GM12891 (cell line): ENCODE data around the gene CDK11A.

Source experiments
- DNase-seq: peaks from one replicate; pipeline ENCODE4 v3.0.0; 2011; ENCODE audit warnings: low spot score; ENCODE audit not compliant: insufficient read length
- FAIRE-seq: peaks from 2 replicates; lab custom pipeline; 2011; peaks lifted over from hg19 to GRCh38; lab: Jason Lieb, UNC
- PAX5 ChIP-seq: IDR thresholded peaks from 2 replicates; pipeline ENCODE4 v1.6.1; 2011; ENCODE audit warnings: low read length, moderate library complexity, mild to moderate bottlenecking; ENCODE audit not compliant: insufficient read depth, severe bottlenecking
- POLR2A ChIP-seq: IDR thresholded peaks from 2 replicates; pipeline ENCODE4 v1.6.1; 2011; ENCODE audit warnings: low read depth, low read length, control low read depth
- POLR2AphosphoS5 ChIP-seq: IDR thresholded peaks from 2 replicates; pipeline ENCODE4 v1.6.1; 2011; ENCODE audit warnings: low read depth, low read length, control low read depth
- POU2F2 ChIP-seq: IDR thresholded peaks from 2 replicates; pipeline ENCODE4 v1.6.1; 2011; ENCODE audit warnings: low read depth, mild to moderate bottlenecking, control low read depth, low read length, moderate library complexity
- SPI1 ChIP-seq: IDR thresholded peaks from 2 replicates; pipeline ENCODE4 v1.6.1; 2011; ENCODE audit warnings: low read depth, low read length, control low read depth
- TAF1 ChIP-seq: IDR thresholded peaks from 2 replicates; pipeline ENCODE4 v1.6.1; 2011; ENCODE audit warnings: low read depth, low read length, control low read depth

CDK11A gene

DNA sequence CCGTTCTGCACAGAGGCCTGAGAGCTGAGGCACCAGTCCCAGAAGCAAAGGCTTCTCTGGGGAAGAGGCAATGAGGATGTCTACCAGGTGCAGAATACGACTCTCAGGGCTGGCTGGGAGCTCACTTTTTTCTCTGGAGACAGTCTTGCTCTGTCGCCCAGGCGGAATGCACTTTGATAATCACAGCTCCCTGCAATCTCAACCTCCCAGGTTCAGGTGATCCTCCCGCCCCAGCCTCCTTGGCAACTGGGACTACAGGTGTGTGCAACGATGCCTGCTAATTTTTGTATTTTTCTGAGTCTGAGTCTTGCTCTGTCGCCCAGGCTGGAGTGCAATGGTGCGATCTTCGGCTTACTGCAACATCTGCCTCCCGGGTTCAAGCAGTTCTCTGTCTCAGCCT, 36.6 kb upstream of the CDK11A start:
- no peak for FAIRE-seq
- no peak for DNase-seq
- no peak for TF ChIP-seq TAF1
- no peak for TF ChIP-seq PAX5
- no peak for TF ChIP-seq POU2F2
- no peak for TF ChIP-seq POLR2A
- no peak for TF ChIP-seq POLR2AphosphoS5
- no peak for TF ChIP-seq SPI1

DNA sequence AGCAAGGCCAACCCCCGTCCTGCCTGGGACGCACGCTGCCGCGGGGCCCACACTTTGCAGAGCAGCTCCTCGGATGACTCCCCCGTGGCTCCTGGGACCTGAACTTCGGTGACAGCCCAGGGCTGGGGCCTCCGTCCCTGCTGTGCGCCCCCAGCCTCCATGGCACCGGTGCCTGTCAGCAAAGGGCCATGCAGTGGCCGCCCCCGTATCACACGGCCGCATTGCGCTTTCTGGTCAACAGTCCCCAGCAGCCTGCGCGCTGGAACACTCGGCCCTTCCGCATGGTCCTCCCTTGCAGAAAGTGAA, 36.1 kb upstream of the CDK11A start:
- TF ChIP-seq TAF1 (no peak), POLR2AphosphoS5 (no peak), SPI1 (no peak), POLR2A (no peak), PAX5 (no peak), POU2F2 (no peak)
- FAIRE-seq, result no peak
- no peak for DNase-seq

DNA sequence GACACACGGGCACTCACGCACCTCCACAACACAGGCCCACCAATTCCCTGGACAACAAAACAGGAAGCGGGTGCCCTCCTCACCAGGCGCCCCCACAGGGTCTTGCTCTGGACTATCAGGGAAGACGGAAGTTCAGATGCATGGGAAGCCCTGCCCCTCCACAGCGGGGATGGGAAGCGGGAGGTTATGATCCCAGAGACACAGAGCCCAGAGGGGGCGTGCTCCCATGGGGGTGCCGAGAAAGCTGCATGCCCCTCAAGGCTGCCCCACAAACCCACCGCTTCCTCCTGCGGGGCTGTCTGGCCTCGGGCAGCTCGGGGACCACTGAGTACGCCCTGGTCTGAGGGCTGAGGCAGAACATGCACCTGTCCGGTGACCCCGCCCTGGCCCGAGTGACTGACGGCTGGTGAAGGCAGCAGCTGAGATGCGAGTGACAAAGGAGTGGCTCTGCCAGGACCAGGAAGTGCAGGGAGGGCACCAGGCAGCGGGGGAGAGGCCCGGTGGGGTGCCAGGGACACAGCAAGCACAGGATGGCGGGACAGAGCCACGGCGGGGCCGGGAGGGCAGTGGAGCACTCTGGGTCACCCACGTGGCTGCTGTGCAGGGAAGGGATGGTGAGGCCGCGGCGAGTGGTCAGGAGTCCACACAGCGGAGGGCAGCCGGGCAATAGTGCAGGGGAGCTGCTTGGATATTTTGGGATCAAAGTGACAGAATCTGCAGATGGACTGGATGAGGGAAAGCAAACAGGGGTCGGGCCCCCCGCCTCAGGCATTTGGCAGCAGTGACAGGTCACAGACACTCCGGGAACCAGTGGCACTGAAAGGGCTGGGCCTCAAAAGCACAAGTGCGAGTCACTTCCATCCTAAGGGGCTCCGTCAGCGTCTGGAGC, 35.5 kb upstream of the CDK11A start:
- TF ChIP-seq PAX5, result no peak
- TF ChIP-seq POLR2AphosphoS5, result no peak
- TF ChIP-seq TAF1, result no peak
- DNase-seq (no peak), FAIRE-seq (no peak)

DNA sequence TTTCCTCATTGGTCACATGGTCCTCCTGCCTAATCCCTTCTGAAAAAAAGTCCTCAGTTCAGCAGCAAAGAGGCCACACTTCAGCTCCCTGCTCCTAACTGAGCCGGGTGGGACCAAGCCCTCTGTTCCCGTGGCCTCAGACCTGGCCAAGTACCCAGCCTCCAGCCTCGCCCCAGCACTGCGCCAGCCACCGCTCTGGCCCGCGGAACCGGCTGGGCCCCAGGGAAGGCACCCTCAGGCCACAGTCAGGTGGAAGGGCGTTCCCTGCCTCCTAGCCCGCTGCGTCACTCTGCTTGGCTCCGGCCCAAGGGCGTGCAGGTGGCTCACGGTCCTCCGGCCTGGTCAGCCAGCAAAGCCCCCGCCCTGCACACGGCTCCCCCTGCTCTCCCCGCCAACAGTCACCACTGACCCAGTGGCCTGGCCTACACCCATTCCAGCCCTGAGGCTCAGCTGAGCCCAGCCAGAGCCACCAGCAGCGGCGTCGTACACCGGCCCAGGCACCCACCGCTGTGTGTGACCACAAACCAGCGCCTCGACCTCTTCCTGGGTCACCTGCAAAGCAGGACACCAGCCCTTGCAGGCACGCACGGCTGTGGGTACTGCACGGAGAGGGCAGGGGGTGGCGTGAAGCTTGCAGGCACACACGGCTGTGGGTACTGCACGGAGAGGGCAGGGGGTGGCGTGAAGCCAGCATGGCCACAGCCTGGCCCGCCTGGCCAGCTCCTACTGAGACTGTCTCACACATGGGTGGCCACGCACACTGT, 34.7 kb upstream of the CDK11A start:
- no peak for FAIRE-seq
- DNase-seq, result no peak
- no peak for TF ChIP-seq SPI1
- TF ChIP-seq POLR2A, result no peak
- TF ChIP-seq POLR2AphosphoS5, result no peak
- TF ChIP-seq POU2F2, result no peak
- no peak for TF ChIP-seq PAX5
- no peak for TF ChIP-seq TAF1

DNA sequence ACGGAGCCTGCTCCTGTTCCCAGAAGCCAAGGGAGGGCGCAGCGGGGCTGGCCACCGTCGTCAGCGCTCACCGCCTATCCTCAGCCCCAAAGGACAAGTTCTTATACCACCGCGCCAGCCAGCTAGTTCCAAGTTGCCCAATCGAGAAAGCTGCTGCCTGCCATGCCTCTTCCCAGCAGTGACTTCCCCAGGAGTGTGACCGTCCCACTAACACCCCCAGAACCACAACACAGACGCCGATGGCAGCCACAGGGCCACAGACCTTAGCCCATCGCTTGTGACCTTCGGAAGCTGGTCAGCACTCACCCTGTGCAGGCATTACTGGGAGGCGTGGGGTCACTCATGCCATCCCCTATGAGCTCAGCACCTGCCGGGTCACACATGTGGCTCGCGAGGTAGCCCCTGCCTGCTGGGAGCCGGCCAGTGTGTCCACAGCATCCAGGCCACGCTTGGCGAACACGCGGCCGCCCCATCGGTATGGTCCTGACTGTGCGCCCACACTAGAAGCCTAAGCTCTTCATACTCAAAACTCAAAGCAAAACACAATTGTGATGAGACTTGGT, 34.0 kb upstream of the CDK11A start:
- DNase-seq (no peak), FAIRE-seq (no peak)
- TF ChIP-seq TAF1 (no peak), POLR2A (no peak)

DNA sequence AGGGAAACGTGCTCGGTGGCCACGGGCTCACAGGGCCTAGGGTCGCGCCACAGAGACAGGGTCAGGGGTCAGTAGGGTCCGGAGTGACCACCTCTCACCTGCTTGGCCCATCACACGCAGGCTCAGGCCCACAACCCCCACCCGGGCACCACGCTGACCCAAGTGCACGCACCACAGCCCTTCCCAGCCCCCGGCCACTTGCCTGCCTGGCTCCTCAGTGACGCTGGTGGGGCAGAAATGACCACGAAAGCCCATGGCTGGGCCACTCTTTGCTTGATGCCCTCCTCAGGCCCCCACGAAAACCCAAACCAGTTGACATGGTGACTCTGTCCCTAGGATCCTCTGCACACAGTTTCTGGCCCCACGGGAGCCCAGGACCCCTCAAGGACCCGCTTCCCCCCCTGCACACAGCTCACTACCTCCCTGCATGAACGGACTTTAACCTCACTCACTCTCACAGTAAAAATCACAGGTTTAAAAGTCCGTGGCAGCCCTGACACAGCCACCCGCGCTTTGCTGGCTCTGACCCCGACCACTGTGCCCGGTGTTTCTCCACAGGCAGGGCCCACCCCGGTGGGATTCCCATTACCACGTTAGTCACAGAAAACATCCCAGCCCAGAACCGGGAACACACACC, 33.4 kb upstream of the CDK11A start:
- DNase-seq (no peak), FAIRE-seq (no peak)
- TF ChIP-seq POU2F2 (no peak), POLR2A (no peak), PAX5 (no peak), POLR2AphosphoS5 (no peak), SPI1 (no peak), TAF1 (no peak)

DNA sequence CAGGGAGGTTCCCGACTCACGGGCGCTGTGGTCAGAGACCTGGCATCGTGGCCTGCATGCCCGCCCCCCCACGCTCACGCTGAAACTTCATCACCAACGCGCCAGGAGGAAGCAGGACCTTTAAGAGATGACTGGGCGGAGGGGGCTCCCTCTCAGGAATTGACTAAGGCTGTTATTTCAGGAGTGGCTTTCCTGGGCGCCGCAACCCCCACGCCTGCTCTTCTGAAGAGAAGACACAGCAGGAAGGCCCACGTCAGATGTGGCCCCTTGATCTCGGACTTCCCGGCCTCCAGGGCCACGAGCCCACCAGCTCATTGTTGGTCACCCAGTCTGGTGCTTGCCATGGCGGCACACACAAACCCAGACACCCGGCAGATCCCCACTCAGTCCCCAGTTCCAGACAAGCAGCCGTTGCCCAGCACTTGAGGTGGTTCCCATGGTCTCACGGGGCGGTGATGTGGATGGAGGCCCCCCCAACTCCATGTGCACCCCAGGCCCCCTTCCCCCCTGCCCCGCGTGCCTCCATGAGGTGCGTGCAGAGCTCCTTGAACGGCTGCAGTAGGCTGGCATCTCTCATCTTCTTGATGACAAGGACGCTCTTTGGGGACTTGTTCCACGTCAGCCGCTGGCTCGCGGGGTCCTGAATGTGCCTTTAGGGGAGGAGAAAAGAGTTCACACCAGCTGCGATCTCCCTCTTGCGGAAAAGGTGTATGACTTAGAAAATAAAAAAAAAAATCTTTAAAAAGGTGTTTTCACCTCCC, 32.7 kb upstream of the CDK11A start:
- TF ChIP-seq POU2F2, result no peak
- TF ChIP-seq PAX5, result no peak
- TF ChIP-seq POLR2AphosphoS5, result no peak
- TF ChIP-seq TAF1, result no peak
- no peak for TF ChIP-seq POLR2A
- no peak for TF ChIP-seq SPI1
- FAIRE-seq, result no peak
- DNase-seq, result no peak

DNA sequence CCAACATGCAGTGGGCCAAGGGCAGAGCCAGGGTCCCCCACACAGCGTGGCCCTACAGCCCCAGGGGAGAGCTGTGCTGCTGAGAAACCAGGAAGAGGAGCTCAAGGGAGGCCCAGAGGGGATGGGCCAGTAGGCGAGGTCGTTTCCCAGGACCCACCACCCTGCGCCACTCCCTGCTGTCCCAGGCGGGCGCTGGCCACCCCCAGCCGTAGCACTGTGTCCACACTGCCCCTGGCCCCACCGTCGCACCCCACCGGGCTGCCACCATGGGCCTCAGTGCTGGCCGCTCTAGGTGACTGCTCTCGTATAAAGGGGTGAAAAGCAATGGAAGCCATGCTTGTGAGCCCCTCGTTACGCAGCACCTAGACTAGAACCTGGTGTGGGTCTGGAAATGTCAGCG, 31.7 kb upstream of the CDK11A start:
- DNase-seq, result no peak

DNA sequence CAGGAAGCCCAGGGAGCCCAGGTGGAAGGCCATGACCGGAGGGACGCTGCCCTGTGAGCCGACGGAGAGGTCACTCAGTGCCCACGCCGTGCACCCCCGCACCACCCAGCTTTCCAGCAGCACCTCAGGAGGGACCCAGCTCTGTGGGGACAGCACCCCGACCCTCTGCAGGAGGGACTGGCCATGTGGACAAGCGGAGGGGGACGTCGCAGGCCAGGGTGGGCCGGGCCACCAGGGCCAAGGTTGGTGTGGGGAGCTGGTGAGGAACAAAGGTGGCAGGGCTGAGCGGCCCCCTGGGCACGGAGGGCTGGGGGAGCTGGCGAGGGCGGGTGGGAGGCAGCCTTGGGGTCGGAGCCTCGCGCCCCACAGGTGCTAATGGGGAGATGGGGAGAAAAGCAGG, 31.3 kb upstream of the CDK11A start:
- FAIRE-seq (no peak), DNase-seq (no peak)
- TF ChIP-seq POLR2A, result no peak

More for the DNA sequence above, 31.7 kb upstream of the CDK11A start:
- FAIRE-seq, result no peak
- TF ChIP-seq PAX5, result no peak
- no peak for TF ChIP-seq POLR2AphosphoS5
- TF ChIP-seq POLR2A, result no peak
- TF ChIP-seq SPI1, result no peak
- no peak for TF ChIP-seq TAF1
- TF ChIP-seq POU2F2, result no peak
